Stimulated activated naive CD8-positive, alpha-beta T cell treated with anti-CD3 and anti-CD28 coated beads, Interleukin-15, Interleukin-2, amounts not matched to agents 100 U/mL and 50 U/mL, for 24 hours (primary cell): ENCODE data around the gene PCNX1.

Source experiments
- ATAC-seq: fragments of 150-1000 bp; cut with Tn5 transposase; one replicate; pipeline ENCODE4 v1.10.0; 2021
- DNase-seq: peaks from one replicate; pipeline ENCODE4 v3.0.0; 2021

PCNX1 gene

GRCh38 chr14:71163842-71164629 is 256.8 kb downstream of the PCNX1 start:
- DNase-seq (no peak), ATAC-seq (no peak)
